ENCODE measurements around the gene AGFG2. TPM values are rescaled to one million over a fixed set of nuclear protein-coding genes. Genes with fewer than 3 reads are reported as not detected.
A peak's percentile ranks its signal among the peaks of the same experiment; 100 is the strongest.
"Not testable (repeated sequence)": the region's sequence is repeated elsewhere in the genome, so short reads cannot be mapped to it uniquely, and the experiment has no call there.

Gene AGFG2
- total and polyA plus RNA-seq, 8 donors: 7.9 to 154 (median 12.8) TPM

- peak; percentile 87 to 89 for DNase-seq
- Histone ChIP-seq H3K4me1 (peaks cover 4 to 35% (median 29%) of the 10 kb centered on the region in 4 donors), H3K27ac (no peak overlapping the region), H3K4me3 (no peak overlapping the region), H3K36me3 (peaks cover 7 to 65% (median 45%) of the 10 kb centered on the region in 4 donors), H3K9me3 (no peaks in the 10 kb centered on the region), H3K27me3 (no peaks in the 10 kb centered on the region)
- intact Hi-C loops (cut with DNase I; ENCODE audit: low total_unique reads): loop anchor here (5.0 kb wide), 1 partner anchor 92 kb away; no protein-coding TSS in a partner anchor
- WGBS, 5 donors: 30 to 34% (median 31%) methylated on average over 12 of the region's 12 CpGs
- TF ChIP-seq POLR2AphosphoS5 (IDR thresholded peaks at IDR 0.05) (no peak), EP300 (IDR thresholded peaks at IDR 0.05) (no peak), CTCF (IDR thresholded peaks at IDR 0.05) (peak in 6 of 7 experiments; percentile 52 to 99 (median 97)), POLR2A (IDR thresholded peaks at IDR 0.05) (no peak)
Observed at GRCh38 chr7:100563809-100564400, 24.9 kb downstream of the AGFG2 start.

- H3K27ac ChIP-seq, H3K9me3 ChIP-seq, H3K4me3 ChIP-seq, DNase-seq, H3K27me3 ChIP-seq: not testable (repeated sequence)
- 86 to 92% (median 89%) methylated on average over 6 of the region's 6 CpGs for WGBS, 5 donors
- Histone ChIP-seq H3K36me3 (peaks cover 7 to 62% (median 45%) of the 10 kb centered on the region in 4 donors), H3K4me1 (peaks cover 5 to 35% (median 29%) of the 10 kb centered on the region in 4 donors)
- intact Hi-C loops (cut with DNase I; ENCODE audit: low total_unique reads): loop anchor here (5.0 kb wide), 1 partner anchor 92 kb away; no protein-coding TSS in a partner anchor
Observed at GRCh38 chr7:100564405-100564804, 25.4 kb downstream of the AGFG2 start.

DNA sequence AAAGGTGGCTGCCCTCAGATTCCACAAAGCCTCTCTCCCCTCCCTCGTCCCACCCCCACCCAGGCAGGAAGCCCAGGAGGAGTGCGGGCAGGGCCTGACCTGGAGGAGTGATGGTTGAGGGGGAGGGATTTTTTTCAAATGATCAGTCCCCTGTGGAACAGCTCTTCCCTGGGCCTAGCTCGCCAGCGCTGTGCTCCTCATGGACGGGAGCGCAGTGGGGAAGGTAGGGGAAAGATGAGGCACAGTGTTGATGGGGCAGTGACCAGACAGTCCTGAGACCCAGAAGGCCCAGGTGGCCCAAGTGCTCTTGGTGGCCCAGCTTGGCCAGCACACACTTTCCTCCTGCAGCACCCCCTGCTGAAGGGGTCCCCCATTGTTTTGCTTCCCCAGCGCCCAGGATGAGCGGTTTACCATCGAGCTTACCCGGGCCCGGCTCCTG lies 26.1 kb downstream of the AGFG2 start:
- Histone ChIP-seq H3K9me3 (no peaks in the 10 kb centered on the region), H3K36me3 (peaks cover 7 to 59% (median 45%) of the 10 kb centered on the region in 4 donors), H3K27ac (no peak overlapping the region), H3K27me3 (peaks cover 0 to 5% (median 4%) of the 10 kb centered on the region in 3 donors), H3K4me3 (no peak overlapping the region), H3K4me1 (peaks cover 10 to 36% (median 30%) of the 10 kb centered on the region in 4 donors)
- WGBS, 5 donors: 91 to 96% (median 96%) methylated on average over 11 of the region's 11 CpGs
- TF ChIP-seq EP300 (IDR thresholded peaks at IDR 0.05) (no peak), CTCF (IDR thresholded peaks at IDR 0.05) (no peak), POLR2A (IDR thresholded peaks at IDR 0.05) (no peak)
- intact Hi-C loops (cut with DNase I; ENCODE audit: low total_unique reads): no loop called here
- no peak for DNase-seq

DNA sequence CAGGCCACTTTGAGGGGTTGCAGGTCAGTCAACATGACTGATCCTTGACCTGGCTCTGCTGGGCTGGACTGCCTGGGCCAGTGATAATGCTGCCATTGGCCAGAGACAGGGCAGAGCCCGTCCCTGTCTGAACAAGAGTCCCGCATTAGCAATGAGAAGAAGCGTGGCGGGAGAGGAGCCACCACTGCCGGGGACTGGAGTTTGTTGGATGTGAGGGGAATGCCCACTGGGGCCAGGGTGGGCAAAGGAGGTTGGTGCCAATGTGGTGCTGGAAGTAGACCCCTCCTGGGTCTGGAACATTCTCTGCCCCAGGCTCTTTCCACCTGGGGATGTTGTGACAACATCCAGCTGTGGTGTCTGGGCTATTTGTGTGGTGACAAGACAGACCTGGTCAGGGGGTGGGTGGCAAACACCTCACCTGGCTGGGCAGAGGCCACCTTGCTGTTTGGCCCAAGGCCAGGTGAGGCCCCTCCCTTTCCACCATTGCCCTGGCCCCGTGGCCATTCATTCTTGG lies 27.1 kb downstream of the AGFG2 start:
- intact Hi-C loops (cut with DNase I; ENCODE audit: low total_unique reads): no loop called here
- 81 to 87% (median 82%) methylated on average over 5 to 6 of the region's 6 CpGs for WGBS, 5 donors
- peaks cover 17 to 45% (median 39%) of the 10 kb centered on the region in 4 donors for H3K4me1 ChIP-seq
- H3K4me3 ChIP-seq: no peak overlapping the region
- peaks cover 0 to 11% (median 8%) of the 10 kb centered on the region in 3 donors for H3K27me3 ChIP-seq
- H3K36me3 ChIP-seq: peaks cover 7 to 52% (median 43%) of the 10 kb centered on the region in 4 donors
- H3K27ac ChIP-seq: no peak overlapping the region
- TF ChIP-seq POLR2A (IDR thresholded peaks at IDR 0.05): no peak
- TF ChIP-seq POLR2AphosphoS5 (IDR thresholded peaks at IDR 0.05): no peak
- TF ChIP-seq EP300 (IDR thresholded peaks at IDR 0.05): no peak
- TF ChIP-seq CTCF (IDR thresholded peaks at IDR 0.05): no peak
- no peaks in the 10 kb centered on the region for H3K9me3 ChIP-seq
- no peak for DNase-seq

All from stomach (tissue), 9 donors.